ENCODE data around the gene WAC.

DNA sequence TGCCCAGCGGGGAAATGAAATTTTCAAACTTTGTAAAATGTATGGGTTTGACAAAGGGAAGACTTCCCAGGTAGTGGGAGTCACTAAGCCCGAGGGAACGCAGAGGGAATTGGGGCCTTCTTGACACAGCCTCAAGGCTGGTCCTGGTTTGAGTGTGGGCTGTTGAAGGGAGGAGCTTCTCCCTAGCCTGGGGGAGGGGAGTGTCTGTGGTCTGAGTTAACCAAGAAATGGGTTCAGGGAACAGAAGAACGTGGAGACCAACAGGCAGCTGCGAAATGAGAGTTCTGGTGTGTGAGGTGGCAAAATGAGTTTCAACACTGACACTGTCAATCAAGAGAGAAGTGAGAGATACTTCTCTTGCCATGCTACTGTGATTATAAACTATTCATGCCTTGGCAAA is 111.7 kb downstream of the WAC start:
- TF ChIP-seq, protein P1, sequence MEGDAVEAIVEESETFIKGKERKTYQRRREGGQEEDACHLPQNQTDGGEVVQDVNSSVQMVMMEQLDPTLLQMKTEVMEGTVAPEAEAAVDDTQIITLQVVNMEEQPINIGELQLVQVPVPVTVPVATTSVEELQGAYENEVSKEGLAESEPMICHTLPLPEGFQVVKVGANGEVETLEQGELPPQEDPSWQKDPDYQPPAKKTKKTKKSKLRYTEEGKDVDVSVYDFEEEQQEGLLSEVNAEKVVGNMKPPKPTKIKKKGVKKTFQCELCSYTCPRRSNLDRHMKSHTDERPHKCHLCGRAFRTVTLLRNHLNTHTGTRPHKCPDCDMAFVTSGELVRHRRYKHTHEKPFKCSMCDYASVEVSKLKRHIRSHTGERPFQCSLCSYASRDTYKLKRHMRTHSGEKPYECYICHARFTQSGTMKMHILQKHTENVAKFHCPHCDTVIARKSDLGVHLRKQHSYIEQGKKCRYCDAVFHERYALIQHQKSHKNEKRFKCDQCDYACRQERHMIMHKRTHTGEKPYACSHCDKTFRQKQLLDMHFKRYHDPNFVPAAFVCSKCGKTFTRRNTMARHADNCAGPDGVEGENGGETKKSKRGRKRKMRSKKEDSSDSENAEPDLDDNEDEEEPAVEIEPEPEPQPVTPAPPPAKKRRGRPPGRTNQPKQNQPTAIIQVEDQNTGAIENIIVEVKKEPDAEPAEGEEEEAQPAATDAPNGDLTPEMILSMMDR (IDR thresholded peaks at IDR 0.05 in 4 of 5, conservative IDR thresholded peaks at IDR 0.05 in 1 of 5) = no peak
- TF ChIP-seq POLR2A (IDR thresholded peaks at IDR 0.05) = no peak

Measured in gastrocnemius medialis (tissue), 4 donors.